HL-60/S4 treated with retinoic acid at 250 ng/mL for 4 days and 3 days (cell line): Measurements from ENCODE around the gene CMA1.
"Not testable (repeated sequence)": the region's sequence is repeated elsewhere in the genome, so short reads cannot be mapped to it uniquely, and the experiment has no call there.

ENCODE experiments used
- in situ Hi-C: fragments of 300-500 bp; cut with MboI; formaldehyde crosslinking; loops from 2 replicates; pipeline ENCODE4 v1.7.0; 2022; ENCODE audit warnings: low sequenced_read_pairs

The CMA1 gene, protein sequence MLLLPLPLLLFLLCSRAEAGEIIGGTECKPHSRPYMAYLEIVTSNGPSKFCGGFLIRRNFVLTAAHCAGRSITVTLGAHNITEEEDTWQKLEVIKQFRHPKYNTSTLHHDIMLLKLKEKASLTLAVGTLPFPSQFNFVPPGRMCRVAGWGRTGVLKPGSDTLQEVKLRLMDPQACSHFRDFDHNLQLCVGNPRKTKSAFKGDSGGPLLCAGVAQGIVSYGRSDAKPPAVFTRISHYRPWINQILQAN

DNA sequence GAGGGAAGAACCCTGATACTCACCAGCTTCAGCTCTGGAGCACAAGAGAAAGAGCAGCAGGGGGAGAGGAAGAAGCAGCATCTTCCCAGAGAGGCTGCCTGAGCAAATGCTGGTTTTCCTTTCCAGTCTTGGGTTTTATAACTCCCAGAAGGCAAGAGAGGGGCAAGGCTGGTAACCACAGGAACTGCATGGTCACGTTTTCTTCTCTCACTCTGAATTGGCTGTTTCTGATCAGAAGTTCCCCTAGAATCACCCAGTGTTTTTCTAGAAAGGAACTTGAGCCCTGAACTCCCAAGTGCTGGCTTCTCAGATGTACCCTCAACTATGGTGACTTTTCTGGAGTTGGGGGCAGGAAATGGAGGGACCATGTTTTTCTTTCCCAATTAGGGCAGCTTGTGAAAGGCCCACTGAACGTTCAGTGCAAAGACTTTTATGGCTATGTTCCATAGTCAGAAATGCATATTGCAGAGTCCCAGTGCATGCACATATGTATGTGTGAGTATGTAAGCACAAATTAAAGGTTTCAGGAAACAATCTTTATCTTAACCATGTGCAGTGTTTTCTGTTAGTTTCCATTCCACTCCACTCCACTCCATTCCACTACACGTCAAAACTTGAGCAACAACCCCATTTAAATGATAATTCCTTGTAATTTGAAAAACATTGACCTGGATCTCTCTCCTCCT, at the start of gene CMA1:
Gene CMA1 (minus strand): TSS at position 111 of the 686 bp plus-strand sequence. CDS start 30 bp downstream, at position 81.
- in situ Hi-C loops = no loop called here

DNA sequence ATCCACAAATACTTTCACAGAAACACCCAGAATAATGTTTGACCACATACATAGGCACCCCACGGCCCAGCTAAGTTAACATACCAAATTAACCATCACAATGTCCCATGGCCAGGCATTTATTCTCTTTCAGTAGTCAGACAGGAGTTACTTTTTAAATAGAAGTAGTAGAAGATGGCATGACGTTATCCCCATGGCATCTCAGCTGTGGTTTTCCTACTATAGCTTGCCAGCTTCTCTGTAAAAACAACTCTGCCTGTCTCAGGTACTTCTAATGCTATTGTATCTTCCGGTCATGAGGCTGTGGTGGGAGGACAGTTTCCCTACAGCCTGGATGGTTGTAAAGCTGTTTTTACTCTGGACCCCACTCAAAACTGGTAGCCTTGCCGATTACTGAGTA, 48.7 kb upstream of the CMA1 start:
- in situ Hi-C loops = no loop called here

GRCh38 chr14:24549064-24549463, 41.0 kb upstream of the CMA1 start:
- in situ Hi-C loops = not testable (repeated sequence)

- in situ Hi-C loops = no loop called here
These were observed 34.4 kb upstream of the CMA1 start for GRCh38 chr14:24542346-24542936.

DNA sequence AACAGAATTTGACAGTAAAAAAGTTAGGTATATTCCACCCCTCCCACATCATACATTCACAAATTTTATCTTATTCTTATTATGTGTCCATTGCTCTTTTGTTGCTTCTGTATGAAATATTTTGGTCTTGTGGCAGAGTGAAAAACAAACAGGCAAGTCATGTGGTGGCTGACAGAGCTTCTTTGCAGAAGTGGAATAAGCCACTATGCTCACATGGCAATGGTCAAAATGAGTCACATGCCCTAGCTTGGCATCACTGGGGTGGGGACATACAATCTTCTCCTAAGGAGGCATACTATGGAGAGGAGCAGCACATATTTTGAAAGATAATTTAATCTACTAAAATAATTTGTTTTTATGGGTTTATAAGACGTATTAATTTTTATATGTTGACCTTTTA, 27.7 kb upstream of the CMA1 start:
- in situ Hi-C loops = no loop called here

GRCh38 chr14:24534286-24534685, 26.2 kb upstream of the CMA1 start:
- in situ Hi-C loops = no loop called here

GRCh38 chr14:24525877-24526620, 18.0 kb upstream of the CMA1 start:
- in situ Hi-C loops = not testable (repeated sequence)

DNA sequence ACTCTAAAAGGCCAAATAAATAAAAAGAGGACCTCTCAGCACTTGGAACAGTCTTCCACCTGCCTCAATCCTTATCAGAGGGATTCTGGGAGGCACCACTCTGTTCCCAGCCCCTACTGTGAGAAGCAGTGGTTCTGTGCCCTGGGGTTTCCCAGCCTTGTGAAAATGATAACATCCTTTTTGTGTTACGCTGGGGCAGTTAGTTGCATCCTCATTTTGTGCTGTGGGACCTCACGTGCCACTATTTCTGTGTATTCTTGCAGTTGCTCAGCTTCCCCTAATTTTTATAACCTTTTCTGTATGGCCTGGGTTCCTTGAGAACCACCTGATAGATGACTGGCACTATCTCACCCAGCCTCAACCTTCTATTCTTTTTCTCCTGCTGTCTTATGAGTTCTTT, 10.8 kb upstream of the CMA1 start:
- in situ Hi-C loops = no loop called here

GRCh38 chr14:24514209-24514608, 6.1 kb upstream of the CMA1 start:
- in situ Hi-C loops = no loop called here

GRCh38 chr14:24513009-24513408, 4.9 kb upstream of the CMA1 start:
- in situ Hi-C loops = no loop called here

GRCh38 chr14:24506443-24506842, 1.6 kb downstream of the CMA1 start:
- in situ Hi-C loops = no loop called here

- in situ Hi-C loops = no loop called here
These were observed 3.6 kb downstream of the CMA1 start for GRCh38 chr14:24504425-24504950.

- in situ Hi-C loops = not testable (repeated sequence)
These were observed 16.3 kb downstream of the CMA1 start for GRCh38 chr14:24491586-24492408.

DNA sequence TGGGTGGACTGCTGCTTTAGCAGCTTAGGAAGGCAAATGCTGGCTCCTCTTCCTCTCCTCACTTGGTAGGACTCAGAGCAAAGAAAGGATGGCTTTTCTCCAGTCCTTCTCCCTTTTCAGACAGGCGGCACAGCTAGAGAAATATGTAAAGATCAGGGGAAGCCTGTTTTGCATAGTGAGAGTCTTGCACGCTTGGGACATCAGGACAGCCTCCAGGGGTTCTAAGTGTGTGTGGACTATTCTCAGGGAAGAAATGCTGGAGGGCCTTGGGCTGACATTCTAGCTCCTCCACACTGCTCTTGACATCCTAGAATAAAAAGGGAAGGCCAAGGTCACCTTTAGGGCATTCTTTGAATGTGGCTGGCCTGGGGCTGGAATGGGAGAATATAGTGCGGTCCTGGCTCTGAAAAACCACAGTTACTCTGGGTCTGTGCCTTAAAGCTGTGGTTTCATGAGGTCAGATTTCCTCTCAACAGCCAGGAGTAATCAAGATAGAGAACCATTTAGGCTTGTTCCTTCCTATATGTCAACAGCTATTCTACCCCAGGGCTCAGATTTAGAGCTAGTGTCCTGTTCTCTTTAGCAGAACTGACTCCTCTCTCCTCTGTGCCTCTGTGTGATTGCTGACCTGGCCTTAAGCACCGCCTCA, 24.3 kb downstream of the CMA1 start:
- in situ Hi-C loops = no loop called here

DNA sequence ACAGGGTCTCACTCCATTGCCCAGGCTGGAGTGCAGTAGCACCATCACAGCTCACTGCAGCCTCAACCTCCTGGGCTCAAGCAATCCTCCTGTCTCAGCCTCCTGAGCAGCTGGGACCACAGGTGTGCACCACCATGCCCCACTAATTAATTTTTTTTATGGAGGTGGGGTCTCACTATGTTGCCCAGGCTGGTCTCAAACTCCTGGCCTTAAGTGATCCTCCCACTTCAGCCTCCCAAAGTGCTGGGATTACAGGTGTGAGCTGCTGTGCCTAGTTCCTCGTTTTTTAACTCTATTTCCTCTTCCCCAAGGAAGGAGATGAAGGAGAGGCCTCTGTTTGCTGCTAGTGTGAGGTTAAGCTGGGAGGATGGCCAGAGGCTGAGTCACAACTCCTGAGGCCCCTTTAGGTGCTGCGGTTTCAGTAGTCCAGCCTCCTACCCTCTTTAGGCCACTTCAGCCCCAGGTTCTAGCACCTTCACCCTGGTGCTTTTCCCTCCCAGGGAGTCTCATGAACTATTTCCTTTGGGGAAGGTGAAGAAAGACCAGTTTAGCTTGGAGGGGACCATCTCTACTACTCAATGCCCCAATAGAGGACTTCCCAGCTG, 25.3 kb downstream of the CMA1 start:
- in situ Hi-C loops = not testable (repeated sequence)

DNA sequence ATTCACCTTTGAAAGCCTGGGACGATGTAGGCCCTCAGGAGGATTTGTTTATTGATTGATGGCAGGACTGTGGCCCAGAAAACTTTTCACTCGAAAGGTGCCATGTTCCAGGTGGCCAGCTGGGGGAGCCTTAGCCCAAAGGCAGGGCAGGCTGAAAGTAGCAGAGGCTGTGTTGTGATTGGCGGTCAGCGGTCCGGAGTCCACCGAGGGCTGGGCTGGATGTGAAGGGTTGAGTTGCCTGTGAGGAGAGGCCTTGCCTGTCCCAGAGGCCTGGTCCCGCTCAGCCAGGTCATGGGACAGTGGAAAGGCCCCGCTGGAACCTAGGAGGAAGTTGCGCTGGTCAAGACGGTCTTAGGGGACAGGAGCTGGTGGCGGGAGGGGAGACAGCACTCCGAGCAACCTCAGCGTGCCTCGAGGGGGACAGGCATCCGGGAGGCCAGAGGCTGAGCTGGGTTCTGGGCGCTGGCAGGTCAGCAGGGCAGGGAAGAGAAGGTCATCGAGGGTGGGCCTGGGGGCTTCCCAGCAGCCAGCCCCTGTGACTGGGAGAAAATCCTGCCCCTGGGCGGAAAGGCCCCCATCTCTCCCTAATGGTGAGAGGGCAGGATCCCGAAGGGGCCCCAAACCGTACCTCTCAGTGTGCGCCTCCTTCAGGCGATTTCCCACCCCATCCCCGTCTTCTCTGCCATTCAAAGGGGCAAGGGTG, 26.3 kb downstream of the CMA1 start:
- in situ Hi-C loops = no loop called here

DNA sequence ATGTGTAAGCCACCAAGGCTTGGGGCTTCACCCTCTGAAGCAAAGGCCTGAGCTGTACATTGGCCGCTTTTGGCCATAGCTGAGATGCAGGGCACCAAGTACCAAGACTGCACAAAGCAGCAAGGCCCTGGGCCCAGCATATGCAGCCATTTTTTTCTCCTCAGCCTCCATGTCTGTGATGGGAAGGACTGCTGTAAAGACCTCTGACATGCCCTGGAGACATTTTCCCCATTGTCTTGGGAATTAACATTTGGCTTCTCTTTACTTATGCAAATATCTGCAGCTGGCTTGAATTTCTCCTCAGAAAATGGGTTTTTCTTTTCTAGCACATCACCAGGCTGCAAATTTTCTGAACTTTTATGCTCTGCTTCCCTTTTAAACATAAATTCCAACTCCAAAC, 28.1 kb downstream of the CMA1 start:
- in situ Hi-C loops = not testable (repeated sequence)

- in situ Hi-C loops = no loop called here
These were observed 32.8 kb downstream of the CMA1 start for GRCh38 chr14:24475261-24475660.

DNA sequence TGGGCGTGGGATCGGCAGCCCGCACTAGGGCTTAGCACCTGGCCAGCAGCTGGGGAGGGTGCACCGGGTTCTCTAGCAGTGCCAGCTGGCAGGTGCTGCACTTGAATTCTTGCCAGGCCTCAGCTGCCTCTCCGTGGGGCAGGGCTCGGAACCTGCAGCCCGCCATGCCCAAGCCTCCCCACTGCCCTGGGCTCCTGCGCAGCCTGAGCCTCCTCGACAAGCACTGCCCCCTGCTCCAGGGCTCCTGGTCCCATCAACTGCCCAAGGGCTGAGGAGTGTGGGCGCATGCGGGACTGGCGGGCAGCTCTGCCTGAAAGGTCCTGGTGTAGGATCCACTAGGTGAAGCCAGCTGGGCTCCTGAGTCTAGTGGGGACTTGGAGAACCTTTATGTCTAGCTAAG, 34.9 kb downstream of the CMA1 start:
- in situ Hi-C loops = no loop called here
